CD4-positive, alpha-beta T cell treated with Interleukin-17A for 1 hour (primary cell): Measurements from ENCODE around the gene ANKLE1.
"Not testable (repeated sequence)": the region's sequence is repeated elsewhere in the genome, so short reads cannot be mapped to it uniquely, and the experiment has no call there.

Source experiments
- DNase-seq: peaks from one replicate; pipeline ENCODE4 v3.0.0-alpha.2; 2020

ANKLE1 gene

DNA sequence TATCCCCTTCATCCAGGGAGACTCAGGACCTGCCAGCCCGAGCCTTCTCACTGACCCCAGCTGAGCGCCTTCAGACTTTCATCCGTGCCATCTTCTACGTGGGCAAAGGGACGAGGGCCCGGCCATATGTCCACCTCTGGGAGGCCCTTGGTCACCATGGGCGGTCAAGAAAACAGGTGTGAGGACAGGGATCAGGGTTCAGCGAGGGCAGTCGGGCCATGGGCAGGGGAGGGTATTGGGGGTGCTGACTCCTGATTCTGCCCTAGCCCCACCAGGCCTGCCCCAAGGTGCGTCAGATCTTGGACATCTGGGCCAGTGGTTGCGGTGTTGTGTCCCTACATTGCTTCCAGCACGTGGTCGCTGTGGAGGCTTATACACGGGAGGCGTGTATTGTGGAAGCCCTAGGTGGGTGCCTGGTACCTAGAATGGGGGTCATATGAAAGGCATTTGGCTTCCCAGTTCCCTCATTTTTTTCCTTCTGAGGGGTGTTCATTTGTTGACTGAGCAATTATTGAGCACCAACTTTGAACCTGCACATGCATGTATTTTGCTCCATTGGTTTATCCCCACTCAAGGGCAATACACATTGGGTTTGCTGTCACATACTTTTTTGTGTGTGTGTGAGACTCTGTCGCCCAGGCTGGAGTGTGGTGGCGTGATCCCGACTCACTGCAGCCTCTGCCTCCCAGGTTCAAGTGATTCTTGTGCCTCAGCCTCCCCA lies 3.9 kb downstream of the ANKLE1 start:
- no peak for DNase-seq

DNA sequence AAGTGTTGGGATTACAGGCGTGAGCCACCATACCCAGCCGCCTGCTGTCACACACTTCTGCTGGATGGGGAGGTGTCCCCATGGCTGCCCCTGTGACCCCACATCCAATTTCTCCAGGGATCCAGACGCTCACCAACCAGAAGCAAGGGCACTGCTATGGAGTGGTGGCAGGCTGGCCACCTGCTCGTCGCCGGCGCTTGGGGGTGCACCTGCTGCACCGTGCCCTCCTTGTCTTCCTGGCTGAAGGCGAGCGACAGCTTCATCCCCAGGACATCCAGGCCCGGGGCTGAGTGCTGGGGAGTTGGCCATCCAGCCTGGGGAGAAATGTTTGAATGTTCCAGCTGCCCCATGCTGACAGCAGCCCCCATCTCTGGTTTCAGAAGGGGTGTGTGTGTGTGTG lies 4.6 kb downstream of the ANKLE1 start:
- DNase-seq: no peak

DNA sequence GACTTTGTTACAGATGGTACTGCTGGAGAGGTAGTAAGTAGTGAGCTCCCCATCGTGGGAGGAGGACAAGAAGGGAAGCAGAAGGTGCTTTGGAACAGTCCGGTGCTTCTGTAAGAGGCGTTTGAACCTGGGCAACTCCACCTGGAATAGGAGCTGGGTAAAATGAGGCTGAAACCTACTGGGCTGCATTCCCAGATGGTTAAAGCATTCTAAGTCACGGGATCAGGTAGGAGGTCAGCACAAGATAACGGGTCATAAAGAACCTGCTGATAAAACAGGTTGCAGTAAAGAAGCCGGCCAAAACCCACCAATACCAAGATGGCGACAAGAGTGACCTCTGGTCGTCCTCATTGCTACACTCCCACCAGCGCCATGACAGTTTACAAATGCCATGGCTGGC lies 5.1 kb downstream of the ANKLE1 start:
- no peak for DNase-seq

DNA sequence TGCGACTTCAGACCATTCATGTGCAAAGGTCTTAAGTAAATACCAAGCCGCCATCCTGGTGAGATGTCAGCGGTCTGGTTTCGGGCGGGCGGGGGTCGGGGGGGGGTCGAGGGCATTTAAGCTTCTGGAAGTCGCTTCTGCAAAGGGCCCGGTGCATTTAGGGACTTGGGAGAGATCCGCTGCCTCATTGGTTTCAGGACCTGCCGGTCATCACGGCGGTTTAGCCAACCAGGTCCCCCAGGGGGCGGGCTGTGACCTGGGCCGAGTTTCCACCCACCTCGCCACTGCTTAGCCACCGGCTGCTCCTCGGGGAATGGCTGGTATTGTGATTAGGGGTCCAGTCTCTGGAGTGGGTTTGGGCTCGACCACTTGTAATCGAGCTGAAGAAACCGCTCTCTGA lies 7.8 kb downstream of the ANKLE1 start:
- DNase-seq: peak; percentile 40

DNA sequence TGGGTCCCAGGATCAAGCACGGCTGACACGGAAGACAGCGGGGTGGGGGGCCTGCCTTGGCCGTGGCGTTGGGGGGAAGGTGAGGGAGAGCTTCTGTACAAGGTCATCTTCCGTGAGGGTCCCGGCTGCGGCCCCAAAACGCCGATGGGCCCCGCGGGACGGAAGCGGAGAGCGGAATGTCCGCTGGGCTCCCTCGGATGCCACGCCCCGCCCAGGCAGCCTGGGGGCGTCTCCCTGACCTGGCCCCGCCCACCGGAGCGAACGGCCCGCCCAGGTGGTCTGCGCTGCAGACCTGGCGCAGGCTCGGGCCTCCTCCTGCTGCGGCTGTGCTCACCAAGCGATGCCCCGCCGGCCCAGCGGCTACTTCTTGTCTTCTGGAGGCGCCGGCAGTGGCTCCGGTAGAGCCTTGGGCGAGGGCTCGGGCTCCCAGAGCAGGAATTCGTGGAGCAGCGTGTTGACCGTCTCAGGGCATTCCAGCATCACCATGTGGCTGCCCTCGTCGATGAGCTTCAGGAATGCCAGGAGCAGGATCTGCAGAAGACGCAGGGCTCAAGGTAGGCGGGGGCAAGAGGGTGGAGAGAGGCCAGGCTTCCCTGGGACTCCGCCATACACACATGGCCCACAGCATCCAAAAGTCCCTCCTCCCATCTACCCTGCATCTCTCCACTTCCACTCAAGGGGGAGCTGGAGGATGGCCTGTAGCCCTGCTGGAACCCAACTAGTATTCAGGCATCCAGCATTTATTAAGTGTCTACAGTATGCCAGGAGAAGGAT lies 10.8 kb downstream of the ANKLE1 start:
- peak; percentile 88 for DNase-seq

DNA sequence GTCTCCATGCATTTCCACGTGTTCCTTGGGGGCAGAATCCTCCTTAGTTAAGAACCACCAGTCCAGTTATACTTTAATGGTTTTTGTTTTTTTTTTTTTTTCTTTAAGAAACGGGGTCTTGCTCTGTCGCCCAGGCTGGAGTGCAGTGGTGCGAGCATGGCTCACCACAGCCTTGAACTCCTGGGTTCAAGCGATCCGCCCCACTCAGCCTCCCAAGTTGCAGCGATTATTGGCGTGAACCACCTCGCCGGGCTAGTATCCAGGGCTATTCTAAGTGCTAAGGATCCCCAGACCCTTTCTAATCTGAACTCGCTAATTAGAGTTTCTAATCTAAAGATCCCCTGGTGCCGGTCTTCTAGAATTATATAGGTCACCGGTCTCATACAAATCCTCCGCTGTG lies 11.9 kb downstream of the ANKLE1 start:
- no peak for DNase-seq

DNA sequence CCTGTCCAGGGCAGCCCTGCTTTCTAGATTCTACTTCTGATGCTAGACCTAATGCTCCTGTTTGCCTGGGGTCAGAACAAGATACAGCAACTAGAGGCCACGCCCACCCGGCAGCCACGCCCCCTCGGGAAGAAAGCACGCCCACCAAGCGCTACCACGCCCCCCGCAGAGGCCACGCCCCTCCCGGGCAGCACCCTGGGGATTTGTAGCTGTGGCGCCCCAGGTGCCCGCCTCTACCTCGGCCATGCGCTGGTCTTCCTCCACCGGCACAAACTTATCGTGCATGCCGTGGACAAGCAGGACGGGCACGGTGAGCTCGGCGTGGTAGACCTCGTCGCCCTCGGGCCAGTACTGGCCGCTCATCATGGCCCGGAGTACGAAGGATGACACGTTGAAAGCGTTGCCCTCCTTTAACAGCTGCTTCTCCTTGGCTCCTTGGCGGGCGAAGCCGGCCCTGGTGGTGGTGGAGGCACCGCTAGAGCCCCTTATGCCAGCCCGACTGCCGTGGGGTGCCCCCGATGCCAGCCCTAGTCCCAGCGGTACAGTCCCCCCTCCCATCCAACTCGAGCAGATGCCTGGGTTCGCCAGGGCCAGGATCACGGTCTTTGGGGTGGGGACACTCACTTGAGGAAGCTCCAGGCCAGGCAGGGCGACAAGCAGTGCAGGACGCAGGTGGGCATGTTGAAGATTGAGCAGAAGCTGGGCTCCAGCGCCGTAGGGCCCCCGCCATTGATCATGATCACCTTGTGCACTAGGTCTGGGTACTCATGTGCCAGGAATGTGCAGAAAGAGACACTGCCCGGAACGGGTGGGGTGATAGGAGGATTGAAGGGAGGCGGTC lies 12.6 kb downstream of the ANKLE1 start:
- DNase-seq: peak; percentile 59

DNA sequence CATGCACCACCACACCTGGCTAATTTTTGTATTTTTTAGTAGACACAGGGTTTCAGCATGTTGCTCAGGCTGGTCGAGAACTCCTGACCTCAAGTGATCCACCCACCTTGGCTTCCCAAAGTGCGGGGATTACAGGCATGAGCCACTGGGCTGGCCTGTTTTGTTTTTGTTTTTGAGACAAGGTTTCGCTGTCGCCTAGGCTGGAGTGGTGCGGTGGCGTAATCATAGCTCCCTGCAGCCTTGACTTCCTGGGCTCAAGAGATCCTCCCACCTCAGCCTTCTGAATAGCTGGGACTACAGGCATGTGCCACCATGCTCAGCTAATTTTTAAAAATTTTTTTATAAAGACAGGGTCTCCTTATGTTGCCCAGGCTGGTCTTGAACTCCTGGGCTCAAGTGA lies 13.8 kb downstream of the ANKLE1 start:
- DNase-seq: not testable (repeated sequence)

DNA sequence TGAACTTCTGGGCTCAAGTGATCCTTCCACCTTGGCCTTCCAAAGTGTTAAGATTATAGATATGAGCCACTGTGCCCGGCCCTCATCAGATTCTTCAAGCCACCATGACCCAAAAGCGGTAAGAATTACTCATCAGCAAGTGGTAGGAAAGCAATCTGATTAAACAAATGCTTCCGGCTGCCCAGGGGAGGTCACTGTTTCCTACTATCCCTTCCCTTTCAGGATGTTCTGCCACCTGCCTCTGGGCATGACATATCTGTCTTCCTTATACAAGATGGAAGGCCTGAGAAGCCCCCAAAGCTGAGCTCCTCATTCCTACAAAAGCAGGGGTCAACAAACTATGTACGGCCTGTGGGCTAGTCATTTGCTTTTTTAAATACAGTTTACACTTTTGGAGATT lies 14.6 kb downstream of the ANKLE1 start:
- DNase-seq: no peak

DNA sequence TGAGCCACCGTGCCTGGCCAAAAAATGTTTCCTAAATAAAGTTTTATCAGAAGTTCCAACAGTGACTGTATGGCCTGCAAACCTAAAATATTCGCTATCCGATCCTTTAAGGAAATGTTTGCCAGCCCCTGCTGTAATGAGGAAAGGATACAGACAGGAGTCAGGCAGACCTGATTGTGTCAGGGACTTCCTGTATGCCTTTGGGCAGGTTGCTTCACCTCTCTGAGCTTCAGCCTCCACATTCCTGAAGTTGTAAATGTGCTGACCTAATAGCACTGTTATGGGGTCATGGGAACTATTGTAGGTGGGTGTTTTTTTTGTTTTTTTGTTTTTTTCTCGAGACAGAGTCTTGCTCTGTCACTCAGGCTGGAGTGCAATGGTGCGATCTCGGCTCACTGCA lies 15.3 kb downstream of the ANKLE1 start:
- DNase-seq: no peak

DNA sequence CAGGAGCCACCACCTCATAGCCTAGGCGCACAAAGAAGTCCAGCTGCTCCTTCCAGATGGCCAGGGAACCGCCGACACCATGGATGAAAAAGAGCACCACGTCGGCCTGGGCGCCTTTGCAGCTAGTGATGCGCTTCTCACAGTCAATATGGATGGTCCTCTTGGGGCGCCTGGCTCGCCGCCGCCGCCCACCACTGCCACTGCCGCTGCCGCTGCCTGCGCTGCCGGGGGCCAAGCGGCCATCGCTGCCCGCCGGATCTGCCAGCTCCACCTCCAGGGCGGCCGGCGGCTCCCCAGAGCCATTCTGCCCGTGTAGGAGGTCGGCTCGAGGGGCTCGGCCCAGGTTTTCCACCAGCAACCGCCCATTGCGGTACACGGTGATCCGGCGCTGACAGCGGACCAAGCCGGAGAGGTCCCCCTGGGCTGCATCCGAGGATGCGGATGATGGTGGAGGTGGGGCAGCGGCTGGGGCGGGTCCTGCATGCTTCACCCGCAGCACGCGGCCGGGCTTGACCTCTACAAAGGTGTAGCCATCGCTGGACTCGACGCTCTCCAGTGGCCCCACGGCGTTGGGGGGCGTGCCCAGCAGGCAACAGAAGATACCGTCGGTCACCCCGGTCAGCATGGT lies 19.4 kb downstream of the ANKLE1 start:
- DNase-seq: no peak

DNA sequence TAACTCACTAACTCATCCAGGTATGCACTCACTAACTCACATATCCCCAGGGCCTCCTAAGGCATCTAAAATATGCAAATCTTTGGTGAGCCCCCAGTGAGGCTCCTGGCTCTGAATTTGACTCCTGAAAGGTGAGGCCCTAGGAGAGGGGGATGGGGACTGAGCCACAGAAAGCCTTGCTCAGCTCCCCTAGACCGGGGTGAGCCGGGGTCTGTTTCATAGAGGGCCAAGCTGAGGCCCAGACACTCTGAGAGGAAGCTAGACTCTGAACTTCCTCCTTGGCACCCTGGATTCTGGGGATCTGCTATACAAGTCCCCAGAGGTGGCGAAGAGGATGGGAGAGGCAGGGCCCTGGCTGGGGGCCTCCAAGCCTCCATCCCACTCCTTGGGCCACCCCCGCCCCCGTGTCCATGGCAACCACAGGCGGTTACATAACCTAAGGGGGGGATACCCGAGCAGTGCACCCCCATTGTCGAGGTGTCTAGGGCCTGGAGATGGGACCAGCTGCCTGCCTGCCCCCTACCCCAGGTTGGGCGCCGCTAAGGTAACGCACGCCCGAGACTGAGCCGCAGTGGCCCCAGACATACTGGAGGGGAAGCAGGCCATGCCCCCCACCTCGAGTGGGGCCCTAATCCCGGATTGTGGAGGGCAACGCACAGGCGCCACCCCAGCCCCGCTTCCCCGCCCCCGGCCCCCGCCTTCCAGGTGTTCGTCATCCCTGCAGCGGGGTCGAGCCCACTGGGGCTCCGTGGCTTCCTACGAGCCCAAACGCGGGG lies 20.9 kb downstream of the ANKLE1 start:
- peak; percentile 40 for DNase-seq

DNA sequence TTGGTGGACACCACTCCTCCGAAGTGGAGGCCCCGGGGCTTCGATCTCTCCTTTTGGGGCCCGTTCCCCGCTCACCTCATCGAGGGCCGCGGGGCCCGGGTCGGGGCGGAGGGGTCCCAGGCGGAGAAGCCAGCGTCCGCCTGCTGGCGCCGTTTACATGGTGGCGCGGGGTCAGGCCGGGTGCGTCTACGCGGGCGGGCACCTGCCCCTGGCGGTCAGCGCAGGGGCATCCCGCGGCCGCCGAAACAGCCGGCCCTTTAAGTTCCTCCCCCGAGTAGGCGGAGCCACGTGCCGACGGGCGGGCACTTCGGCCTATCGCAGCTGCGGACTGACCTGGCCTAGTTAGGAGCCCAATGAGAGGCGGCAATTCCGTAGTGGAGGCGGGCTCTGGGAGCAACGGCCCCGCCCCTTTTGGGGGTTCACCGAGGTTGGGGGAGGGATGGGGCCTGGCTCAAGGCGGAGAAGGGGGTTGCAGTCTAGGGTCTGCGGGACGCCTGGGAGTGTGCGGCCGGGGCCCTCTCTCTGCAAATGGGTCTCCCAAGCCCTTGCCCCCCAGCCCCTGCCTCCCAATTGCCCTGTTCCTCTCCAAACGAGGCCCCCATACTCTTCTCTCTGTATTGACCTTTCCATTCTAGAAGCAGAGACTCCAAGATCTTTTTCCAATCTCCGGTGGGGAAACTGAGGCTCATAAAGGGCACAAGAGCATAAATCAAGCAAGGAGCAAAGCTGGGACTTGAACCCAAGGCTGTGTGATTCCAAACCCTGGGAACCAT lies 21.7 kb downstream of the ANKLE1 start, which contains the start of gene ABHD8:
ABHD8 (minus strand) TSS at position 259 of the 773 bp plus-strand sequence. CDS start 1,809 bp downstream, outside the sequence.
- peak; percentile 95 for DNase-seq

DNA sequence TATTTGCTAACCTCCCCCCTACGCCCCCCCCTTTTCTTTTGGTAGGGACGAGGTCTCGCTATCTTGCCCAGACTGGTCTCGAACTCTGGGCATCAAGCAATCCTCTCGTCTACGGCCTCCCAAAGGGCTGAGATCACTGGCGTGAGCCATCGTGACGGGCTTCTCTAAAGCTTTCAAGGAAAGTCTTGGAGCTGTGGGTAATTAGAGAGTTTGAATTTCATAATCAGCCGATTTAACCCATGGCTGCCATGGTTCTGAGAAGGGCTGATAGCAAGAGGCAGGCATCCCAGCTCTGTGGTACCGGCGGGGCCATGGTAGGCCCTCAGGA lies 22.2 kb downstream of the ANKLE1 start:
- no peak for DNase-seq

DNA sequence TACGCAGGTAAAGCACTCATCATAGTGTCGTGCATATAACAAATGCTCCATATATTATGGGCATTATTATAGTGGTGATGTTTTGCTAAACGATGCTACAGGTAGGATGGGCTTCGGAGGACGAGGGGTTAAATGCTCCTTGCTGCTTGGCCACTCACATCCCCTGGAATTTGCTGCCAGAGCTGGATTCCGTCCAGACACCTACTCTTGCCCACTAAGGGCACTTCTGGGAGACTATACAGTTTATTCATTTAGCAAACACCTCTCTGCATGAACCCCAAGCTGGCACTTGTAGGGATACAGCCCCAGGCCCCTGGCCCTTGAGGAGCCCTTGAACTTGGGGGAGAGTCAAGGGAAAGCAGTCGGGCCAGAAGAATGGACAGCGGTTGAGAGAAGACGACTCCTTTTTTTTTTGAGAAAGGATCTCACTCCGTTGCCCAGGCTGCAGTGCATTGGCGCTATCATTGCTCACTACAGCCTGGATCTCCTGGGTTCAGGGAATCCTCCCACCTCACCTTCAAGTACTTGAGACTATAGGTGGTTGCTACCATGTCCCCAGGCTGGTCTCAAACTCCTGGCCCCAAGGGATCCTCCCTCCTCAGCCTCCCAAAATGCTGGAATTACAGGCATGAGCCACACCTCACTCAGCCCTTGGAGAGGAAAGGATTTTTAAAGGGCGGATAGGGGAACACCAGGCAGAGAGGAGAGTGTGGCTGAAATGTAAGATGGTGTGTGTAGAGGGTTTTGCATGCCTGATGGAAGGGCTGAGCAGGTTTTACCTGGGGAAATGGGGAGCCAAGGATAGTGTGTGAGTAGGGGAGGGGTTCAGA lies 22.9 kb downstream of the ANKLE1 start:
- DNase-seq: no peak

DNA sequence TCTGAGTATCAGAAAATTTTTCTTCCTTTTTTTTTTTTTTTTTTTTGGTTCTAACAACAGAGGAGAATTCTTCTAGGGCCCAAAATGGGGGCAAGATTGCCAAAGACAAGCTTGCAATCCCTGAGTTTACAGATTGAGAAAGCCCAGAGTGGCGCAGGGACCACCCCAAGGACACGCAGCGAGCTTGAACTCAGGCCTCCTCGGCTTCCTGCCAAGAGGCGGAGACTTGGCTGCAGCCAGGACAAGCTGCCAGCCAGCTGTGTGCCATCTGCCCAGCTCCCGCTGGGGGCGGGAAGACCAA lies 23.5 kb downstream of the ANKLE1 start:
- no peak for DNase-seq

DNA sequence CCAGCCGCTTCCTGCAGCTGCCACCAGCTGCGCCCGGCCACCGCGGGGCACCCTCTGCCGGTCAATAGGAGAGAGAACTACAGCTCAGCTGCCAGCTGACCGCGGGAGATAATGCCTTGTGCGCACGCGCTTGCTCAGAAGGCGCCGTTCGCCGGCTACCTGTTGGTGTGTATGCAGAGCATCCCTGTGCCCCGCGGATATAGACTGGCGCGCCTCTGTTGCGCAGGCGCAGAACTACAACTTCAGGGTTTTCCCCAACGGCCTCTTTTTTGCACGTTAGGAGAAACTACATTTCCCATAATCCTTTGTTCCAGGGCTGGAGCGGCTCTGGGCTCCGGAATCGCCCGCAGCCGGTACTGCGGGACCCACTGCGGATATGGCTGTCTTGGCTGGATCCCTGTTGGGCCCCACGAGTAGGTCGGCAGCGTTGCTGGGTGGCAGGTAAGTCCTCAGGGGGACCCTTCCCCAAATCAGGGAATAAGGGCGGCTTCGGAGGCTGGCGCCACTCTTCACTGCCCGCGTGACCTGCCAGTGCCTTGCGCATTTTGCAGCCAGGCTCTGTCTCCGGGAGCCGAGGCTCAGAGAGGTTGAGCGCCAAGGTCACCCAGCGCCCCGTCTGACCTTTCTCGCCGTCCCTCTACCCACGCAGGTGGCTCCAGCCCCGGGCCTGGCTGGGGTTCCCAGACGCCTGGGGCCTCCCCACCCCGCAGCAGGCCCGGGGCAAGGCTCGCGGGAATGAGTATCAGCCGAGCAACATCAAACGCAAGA lies 24.0 kb downstream of the ANKLE1 start, which contains the start of gene MRPL34:
MRPL34 (plus strand) TSS at position 356 of the 768 bp plus-strand sequence; CDS start at position 377, 21 bp downstream.
- DNase-seq: peak; percentile 99

DNA sequence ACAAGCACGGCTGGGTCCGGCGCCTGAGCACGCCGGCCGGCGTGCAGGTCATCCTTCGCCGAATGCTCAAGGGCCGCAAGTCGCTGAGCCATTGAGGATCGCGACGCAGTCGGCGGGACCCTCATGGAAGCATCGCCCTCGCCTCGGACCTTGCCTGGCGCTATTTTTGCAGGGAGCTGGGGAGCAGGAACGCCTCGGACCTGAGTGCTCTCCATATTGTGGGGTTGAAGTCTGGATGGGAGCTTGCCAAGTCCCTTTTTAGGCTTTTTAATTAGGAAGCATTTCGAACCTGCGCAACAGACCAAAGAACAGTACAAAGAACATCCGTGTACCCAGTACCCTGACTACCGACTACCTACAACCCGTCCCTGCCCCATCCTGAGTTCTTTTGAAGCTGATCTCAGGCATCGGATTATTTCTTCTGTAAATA lies 24.6 kb downstream of the ANKLE1 start:
- no peak for DNase-seq

DNA sequence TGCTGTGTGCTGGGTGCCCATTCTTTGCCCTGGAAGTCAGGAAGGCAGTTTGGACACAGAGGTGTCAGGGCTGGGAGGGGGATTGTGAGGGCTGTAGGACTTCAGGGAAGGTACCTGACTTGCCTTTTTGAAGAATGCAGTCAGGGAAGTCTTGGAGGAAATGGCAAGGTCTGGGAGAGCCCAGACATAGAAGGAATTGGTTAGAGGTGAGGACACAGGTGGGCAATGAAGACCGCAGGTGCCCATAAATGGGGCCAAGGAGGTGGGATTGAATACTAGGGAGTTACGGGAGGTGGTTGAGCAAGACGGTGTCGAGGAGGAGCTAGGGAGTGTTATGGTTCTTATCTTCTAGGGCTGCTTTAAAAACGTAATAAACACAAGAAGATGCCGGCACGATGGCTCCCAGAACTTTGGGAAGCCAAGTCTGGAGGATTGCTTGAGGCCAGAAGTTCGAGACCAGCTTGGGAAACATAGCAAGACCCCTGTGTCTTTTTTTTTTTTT lies 26.2 kb downstream of the ANKLE1 start:
- no peak for DNase-seq
